ENCODE data around the gene RASA3.

DNA sequence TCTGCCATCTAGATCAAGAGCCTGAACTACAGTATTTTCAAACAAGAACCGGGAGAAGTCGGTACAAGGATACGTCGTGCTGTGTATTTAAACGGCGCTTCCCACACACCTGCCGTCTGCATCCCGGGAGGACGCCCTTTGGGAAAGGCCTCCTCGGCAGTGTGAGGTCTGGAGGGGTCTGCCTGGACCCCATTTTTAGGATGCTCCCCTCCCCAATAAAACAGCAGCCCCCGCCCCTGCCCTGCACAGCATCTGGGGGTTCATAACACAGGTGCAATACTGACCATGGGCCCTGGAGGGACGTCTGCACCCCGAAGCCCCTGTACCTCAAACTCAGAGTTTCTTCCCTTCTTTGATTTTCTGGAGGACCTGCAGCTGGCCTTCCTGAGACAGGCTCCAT, 154.4 kb downstream of the RASA3 start:
- TF ChIP-seq EZH2phosphoT487 (IDR thresholded peaks at IDR 0.05) (no peak), CTCF (IDR thresholded peaks at IDR 0.05) (no peak)

Data from neural progenitor cell (in vitro differentiated cells).